ENCODE data around the gene RAB26.
"Not testable (repeated sequence)": the region's sequence is repeated elsewhere in the genome, so short reads cannot be mapped to it uniquely, and the experiment has no call there.

The RAB26 gene

GRCh38 chr16:2199621-2200139 lies 51.3 kb downstream of the RAB26 start (continued):
- TF ChIP-seq ZBTB26 (tag by site-specific recombination; optimal IDR thresholded peaks at IDR 0.05), result no peak
- TF ChIP-seq FEZF1 (tag by site-specific recombination; IDR thresholded peaks at IDR 0.05), result no peak

GRCh38 chr16:2200313-2200712 lies 51.9 kb downstream of the RAB26 start:
- no peaks in the 10 kb centered on the region for H3K36me3 ChIP-seq (ENCODE audit: control insufficient read depth in 2 of 2, insufficient read depth in 1 of 2, low read length in 2 of 2)
- H3K4me1 ChIP-seq (ENCODE audit: control insufficient read depth, insufficient read depth, low read length), result peaks cover 4% of the 10 kb centered on the region; the same call in 1 of the 2 replicates
- CTCF ChIA-PET, result no interaction called here
- H3K9me3 ChIP-seq (ENCODE audit: control insufficient read depth, insufficient read depth, low read depth, low read length), result no peaks in the 10 kb centered on the region
- TF ChIP-seq HOXC10 (CRISPR knock-in tag; IDR thresholded peaks at IDR 0.05) (no peak), ZNF140 (tag by site-specific recombination; IDR thresholded peaks at IDR 0.05) (peak; percentile 99), ZNF146 (tag by site-specific recombination; IDR thresholded peaks at IDR 0.05) (peak; percentile 43; the same call in 1 of the 2 replicates), SCRT1 (tag by site-specific recombination; IDR thresholded peaks at IDR 0.05; ENCODE audit: borderline replicate concordance) (no peak), GFI1B (tag by site-specific recombination; IDR thresholded peaks at IDR 0.05) (no peak), ZFHX2 (tag by site-specific recombination; conservative IDR thresholded peaks at IDR 0.05) (no peak)
- no peak overlapping the region for H3K4me3 ChIP-seq (ENCODE audit: low read depth, low read length)
- H3K27ac ChIP-seq (ENCODE audit: extremely low read depth, low read depth, low read length), result no peak overlapping the region
- POLR2A ChIA-PET, result interaction anchor here (0.9 to 1.5 kb wide), 2 partner anchors 10 to 15 kb away, joined by 4 read pairs; no protein-coding TSS in a partner anchor

GRCh38 chr16:2203119-2203688 lies 54.8 kb downstream of the RAB26 start:
- ChIA-PET CTCF (interaction anchor here (0.8 to 1.5 kb wide), 2 partner anchors 8 to 181 kb away, joined by 3 to 6 read pairs; no protein-coding TSS in a partner anchor), POLR2A (interaction anchor here (1.6 to 4.3 kb wide), 2 partner anchors 11 to 48 kb away, joined by 9 to 20 read pairs; partner anchors contain the start of genes PGP and TRAF7)
- H3K4me1 ChIP-seq (ENCODE audit: control insufficient read depth, insufficient read depth, low read length); H3K9me3 ChIP-seq (ENCODE audit: control insufficient read depth, insufficient read depth, low read depth, low read length); H3K27ac ChIP-seq (ENCODE audit: extremely low read depth, low read depth, low read length); H3K4me3 ChIP-seq (ENCODE audit: low read depth, low read length): not testable (repeated sequence)
- H3K36me3 ChIP-seq (ENCODE audit: control insufficient read depth in 2 of 2, insufficient read depth in 1 of 2, low read length in 2 of 2), result peaks cover 0 to 17% of the 10 kb centered on the region in 2 experiments; a peak in 1 of 3 replicates
- TF ChIP-seq ZNF292 (tag by site-specific recombination; IDR thresholded peaks at IDR 0.05; ENCODE audit: borderline replicate concordance, low read depth), result 0 out of 2 replicates have a peak, but pooled peaks have one; percentile 22
- TF ChIP-seq ZNF654 (tag by site-specific recombination; IDR thresholded peaks at IDR 0.05; ENCODE audit: low read depth), result 0 out of 2 replicates have a peak, but pooled peaks have one; percentile 21
- peak; percentile 56; the same call in 1 of the 2 replicates for TF ChIP-seq ZBTB8A (tag by site-specific recombination; IDR thresholded peaks at IDR 0.05)
- 0 out of 2 replicates have a peak, but pooled peaks have one; percentile 21 for TF ChIP-seq ZNF580 (tag by site-specific recombination; IDR thresholded peaks at IDR 0.05)
- peak; percentile 99 for TF ChIP-seq ZNF133 (tag by site-specific recombination; IDR thresholded peaks at IDR 0.05)
- peak; percentile 47; the same call in 1 of the 2 replicates for TF ChIP-seq ZXDB (tag by site-specific recombination; IDR thresholded peaks at IDR 0.05)
- TF ChIP-seq ZBTB11 (tag by site-specific recombination; conservative IDR thresholded peaks at IDR 0.05; ENCODE audit: low read depth), result peak; percentile 63
- peak; percentile 67; the same call in 1 of the 2 replicates for TF ChIP-seq ZNF266 (tag by site-specific recombination; IDR thresholded peaks at IDR 0.05; ENCODE audit: low read depth)
- peak; percentile 62; the same call in 1 of the 2 replicates for TF ChIP-seq ZNF560 (tag by site-specific recombination; IDR thresholded peaks at IDR 0.05; ENCODE audit: borderline replicate concordance)
- TF ChIP-seq ZNF518A (tag by site-specific recombination; conservative IDR thresholded peaks at IDR 0.05; ENCODE audit: low read depth), result peak; percentile 78
- TF ChIP-seq ZNF140 (tag by site-specific recombination; IDR thresholded peaks at IDR 0.05), result peak; percentile 21; the same call in 1 of the 2 replicates
- TF ChIP-seq ZNF791 (tag by site-specific recombination; IDR thresholded peaks at IDR 0.05), result peak; percentile 30; the same call in 1 of the 2 replicates
- 0 out of 2 replicates have a peak, but pooled peaks have one; percentile 37 for TF ChIP-seq ZNF404 (tag by site-specific recombination; IDR thresholded peaks at IDR 0.05)
- peak; percentile 73 for TF ChIP-seq ZNF623 (tag by site-specific recombination; IDR thresholded peaks at IDR 0.05)
- peak; percentile 90 for TF ChIP-seq ZNF394 (tag by site-specific recombination; IDR thresholded peaks at IDR 0.05; ENCODE audit: borderline replicate concordance)

Data from HEK293 (cell line).